HG02884 (cell line): ENCODE measurements around the gene TMEM203.

Experiments
- ATAC-seq: cut with Tn5 transposase; IDR thresholded peaks from one replicate; pipeline ENCODE4 v1.9.1; 2021; ENCODE audit warnings: mild to moderate bottlenecking, moderate library complexity; ENCODE audit not compliant: unreplicated experiment

Gene TMEM203

DNA sequence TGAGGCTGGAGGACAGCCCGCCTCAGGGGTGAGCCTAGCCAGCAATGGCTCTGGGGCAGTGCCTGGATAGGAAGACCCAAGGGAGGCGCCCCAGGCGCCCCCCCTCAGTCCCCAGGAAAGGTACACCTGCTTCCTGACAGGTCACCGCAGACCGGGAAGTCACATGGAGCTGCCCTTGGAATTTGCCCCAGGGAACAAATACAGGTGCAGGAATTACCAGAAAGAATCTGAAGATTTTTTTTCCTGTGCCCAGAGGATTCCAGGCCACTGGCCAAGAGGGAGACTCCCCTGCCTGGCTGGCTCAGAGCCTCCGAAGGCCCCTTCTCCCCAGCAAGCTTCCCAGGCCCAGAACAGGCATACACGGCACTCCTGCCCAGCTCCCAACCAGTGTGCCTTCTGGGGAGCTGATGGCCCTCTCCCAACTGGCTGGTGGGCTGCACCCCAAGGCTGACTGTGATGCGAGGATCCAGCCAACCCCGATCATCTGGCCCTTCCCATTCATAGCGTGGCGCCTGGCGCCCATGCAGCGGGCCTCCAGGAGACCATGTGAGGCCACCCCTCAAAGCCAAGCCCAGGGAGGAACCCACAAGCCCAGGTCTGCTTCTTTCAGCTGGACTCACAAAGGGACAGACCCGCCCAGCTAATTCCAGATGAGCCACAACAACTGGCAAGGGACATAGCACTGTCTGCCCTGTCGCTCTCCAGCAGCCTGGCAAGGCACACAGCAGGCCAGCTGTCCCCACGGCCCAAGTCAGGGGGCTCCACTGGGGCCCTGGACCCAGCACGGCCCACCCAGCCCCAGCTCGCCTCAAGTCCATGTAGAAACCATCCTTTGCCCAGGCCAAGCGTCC, 7.2 kb downstream of the TMEM203 start:
- ATAC-seq, result no peak

GRCh38 chr9:137195525-137196220, 9.8 kb downstream of the TMEM203 start:
- no peak for ATAC-seq

DNA sequence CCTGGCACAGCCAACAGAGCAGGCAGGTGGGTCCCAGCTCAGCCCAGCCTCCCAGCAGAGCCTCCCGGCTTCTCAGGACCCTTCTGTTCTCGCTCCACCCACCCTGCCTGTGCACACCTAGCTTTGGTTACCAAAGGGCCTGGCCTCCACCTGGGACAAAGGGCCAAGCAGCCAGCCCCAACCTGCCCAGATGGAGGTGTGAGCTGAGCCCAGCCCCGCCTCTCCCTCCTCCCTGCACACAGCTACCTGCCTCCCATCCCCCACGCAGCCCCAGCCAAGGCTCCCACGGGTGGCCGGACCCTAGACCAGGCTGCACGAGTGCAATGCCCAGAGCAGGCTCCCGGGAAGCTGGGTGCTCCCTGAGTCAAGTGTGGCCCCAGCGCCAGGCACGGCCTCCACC, 10.5 kb downstream of the TMEM203 start:
- ATAC-seq, result no peak

- no peak for ATAC-seq
Measured at GRCh38 chr9:137194388-137194787, 11.1 kb downstream of the TMEM203 start.

DNA sequence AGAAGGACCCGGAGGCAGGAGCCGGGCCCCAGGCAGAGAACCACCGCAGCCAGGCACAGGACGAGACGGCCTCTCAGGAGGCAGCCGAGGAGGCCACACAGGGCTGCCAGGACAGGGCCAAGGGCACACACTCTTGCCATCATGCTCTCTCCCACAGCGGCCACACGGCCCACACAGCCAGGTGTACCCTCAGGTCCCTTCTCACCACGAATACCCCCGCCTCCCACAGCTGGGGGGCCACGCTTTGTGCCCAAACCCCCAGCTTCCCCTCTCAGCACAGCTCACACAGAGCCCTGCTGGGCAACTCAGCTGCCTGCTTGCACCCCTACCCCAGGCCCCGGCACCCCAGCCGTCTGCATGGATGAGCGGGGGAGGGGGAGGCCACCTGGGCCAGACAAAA, 11.7 kb downstream of the TMEM203 start:
- ATAC-seq, result no peak

DNA sequence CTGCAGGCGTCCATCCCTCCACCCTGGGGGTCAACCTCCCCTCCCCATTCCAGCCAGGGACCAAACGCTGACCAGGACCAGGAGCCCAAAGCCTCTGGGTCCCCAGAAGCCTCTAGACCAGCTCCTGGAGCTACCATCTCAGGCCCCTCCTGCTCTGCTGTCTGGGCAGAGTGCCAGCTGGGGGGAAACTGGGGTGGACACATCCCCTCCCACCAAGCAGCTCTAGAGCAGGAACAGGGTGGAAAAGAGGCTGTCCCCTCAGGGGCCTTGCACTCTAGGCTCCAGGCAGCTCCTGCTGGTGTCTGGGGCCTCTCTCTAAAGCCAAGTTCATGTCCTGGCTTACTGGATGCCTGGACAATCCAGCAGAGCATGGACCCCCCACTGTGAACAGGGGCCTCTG, 12.6 kb downstream of the TMEM203 start:
- ATAC-seq, result no peak

DNA sequence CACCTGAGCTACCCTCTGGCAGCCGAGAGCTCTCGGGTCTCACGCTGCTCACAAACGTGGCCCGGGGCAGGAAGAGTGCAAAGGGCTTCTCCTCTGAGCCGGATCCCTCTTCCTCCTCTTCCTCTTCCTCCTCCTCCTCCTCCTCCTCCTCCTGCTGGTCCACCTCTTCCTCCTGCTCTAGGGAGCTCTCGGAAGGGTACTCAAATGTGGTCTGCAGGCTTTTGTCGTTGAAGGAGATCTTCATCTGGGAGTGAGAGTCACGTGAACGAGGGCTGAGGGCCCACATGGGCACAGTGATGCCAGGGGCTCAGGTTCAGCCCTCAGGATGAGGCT, 13.0 kb downstream of the TMEM203 start:
- ATAC-seq, result no peak

GRCh38 chr9:137191691-137192447, 13.6 kb downstream of the TMEM203 start:
- ATAC-seq, result no peak

DNA sequence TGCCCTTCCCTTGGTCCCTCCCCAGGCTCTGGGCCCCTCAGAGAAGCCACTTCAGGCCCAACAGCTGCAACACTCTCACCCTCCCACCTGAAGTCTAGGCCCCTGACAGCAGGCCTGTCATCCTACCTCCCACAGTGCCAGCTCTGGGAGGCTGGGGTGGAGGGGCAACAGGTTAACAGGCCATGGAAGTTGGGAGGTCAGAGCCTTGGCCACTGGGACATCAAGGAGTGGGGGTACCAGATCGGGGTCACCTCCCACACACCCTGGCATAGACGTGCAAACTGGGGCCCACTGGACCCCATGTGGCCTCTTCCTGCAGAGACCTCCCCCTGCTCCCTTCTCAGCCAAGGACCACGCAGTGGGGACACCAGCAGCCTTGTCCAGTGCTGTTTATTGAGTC, 14.2 kb downstream of the TMEM203 start:
- no peak for ATAC-seq

DNA sequence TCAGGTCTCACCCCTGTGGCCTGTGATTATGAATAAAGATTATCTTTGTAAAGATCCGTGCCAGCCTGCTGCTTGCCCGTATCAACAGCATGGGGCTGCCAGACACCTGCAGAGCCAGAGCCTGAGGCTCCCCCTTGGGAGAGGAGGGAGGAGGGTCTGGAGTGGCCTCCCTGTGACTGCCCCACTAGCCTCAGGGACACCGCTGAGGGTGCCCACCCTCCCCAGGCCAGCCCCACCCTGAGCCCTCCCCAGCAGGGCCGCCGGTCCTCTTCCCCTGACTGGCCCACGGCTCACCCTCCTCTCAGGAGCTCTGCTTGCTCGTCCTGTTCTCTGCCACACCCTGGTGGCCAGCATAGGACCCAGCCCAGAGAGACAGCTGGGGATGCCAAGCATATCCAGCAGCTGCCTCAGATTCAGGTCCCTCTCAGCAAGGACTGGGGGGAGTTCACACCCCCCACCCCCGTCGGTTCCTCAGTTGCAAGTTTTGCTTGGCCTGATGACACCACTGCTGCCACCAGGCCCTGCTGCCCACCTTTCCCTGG, 15.1 kb downstream of the TMEM203 start:
- no peak for ATAC-seq

DNA sequence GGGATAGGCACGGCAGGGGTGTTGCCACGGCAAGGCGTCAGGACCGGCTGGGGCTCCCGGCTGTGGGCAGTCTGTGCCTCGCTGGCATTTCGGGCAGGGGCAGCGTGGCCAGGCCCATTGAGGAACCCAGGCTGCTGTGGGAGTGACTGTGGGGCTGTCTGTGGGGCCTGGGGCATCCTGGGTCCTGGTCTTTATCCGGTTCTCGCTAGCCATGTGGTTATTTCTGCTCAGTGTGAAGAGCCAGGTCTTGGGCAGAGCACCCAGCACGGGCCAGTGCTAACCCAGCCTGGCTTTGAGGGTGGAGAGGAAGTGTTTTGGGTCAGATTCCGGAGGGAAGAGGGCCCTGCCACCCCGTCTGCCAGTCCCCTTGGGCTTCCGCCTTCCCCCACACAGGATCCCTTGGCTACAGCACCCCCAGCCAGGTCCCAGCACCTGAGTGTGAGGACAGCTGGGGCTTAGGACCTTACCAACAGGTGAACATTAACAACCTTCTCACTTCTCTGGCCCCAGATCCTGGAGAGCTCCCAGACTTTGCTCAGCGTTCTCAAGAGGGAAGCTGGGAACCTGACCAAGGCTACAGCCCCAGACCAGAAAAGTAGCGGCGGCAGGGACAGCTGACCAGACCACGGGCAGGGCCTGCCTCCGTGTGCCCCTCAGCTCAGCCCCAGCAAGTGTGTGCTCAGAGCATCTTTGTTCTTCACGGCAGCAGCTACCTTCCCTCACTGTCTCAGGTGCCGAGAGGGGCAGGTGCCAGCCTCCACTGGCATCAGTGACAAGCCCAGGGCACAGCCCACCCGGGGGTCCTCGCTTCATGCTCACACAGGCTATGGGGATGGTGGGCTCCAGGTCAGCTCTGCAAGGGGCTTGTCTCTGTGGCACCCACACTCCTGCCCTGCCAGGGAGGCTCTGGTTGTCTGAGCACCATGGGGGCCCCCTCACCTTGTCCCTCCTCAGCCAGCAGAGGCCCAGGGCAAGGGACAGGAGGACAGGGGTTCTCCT, 15.9 kb downstream of the TMEM203 start:
- no peak for ATAC-seq

DNA sequence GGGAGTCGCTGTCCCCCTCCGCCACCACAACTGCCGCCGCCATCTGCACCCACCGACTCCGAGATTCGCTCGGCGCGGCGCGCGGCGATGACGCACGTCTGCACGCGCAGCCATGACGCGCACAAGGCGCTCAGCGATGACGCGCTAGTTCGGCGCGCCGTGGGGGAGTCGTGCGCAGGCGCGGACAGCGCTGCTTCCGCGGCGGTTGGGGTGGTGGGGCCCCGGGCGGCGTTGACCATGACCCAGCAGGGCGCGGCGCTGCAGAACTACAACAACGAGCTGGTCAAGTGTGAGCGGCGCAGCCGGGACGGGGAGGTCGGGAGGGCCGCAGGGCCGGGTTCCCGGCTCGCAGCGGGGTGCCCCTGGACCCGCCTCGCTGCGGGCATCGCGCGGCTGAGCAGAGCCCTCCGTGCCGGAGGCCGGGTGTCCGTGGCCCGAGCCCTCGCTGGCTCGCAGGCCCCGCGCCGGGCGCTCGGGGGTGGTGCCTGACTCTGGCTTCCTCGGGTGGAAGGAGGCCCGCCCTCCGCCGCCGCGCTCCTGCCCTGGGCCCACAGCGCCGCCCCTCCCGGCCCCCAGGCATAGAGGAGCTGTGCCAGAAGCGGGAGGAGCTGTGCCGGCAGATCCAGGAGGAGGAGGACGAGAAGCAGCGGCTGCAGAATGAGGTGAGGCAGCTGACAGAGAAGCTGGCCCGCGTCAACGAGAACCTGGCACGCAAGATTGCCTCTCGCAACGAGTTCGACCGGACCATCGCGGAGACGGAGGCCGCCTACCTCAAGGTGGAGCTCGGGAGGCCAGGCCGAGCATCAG, 16.8 kb downstream of the TMEM203 start, which contains the start of the genes ANAPC2 and SSNA1:
TSS of gene ANAPC2 (minus strand) at position 71 of the 807 bp plus-strand sequence. CDS start at position 43, 28 bp downstream.
TSS of gene SSNA1 (plus strand) at position 187 of the 807 bp plus-strand sequence. CDS start at position 238, 51 bp downstream.
- peak; percentile 74 for ATAC-seq

DNA sequence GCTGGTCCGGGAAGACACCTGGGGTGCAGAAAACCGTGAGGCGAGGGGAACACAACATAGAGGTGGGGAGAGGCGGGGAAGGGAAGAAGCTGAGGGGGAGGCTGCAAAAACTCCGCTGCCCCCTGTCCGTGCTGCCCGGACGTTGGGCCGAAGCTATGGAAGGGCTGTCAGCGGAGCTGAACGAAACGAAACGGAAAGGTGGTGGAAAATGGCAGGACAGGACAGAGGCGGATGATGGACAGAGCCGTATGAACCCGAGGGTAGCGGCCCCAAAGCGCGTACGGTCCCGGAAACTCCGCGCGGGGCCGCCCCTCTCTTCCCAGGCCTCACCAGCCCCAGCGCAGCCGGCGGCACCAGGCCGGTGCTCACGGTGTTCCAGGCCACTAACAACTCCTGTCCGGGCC, 17.4 kb downstream of the TMEM203 start:
- ATAC-seq, result no peak

- no peak for ATAC-seq
Measured at GRCh38 chr9:137187386-137187785, 18.1 kb downstream of the TMEM203 start.

DNA sequence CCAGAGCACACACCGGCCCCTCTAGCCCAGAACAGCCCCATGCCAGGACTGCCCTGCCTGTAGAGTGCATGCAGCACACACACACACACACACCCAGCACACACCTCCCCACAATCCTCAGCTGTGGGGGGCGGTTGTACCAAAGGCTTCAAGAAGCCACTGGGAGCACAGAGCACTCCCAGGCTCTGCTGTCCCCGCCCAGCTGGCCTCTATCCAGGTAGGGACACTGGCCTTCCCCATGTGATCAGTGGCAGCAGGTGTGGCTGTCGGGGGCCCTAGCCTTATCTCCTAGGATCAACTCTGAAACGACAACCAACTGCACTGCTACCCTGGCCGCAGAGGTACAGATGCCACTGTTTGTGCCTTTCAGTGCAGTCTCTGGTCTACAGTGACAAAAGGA, 19.1 kb downstream of the TMEM203 start:
- no peak for ATAC-seq

DNA sequence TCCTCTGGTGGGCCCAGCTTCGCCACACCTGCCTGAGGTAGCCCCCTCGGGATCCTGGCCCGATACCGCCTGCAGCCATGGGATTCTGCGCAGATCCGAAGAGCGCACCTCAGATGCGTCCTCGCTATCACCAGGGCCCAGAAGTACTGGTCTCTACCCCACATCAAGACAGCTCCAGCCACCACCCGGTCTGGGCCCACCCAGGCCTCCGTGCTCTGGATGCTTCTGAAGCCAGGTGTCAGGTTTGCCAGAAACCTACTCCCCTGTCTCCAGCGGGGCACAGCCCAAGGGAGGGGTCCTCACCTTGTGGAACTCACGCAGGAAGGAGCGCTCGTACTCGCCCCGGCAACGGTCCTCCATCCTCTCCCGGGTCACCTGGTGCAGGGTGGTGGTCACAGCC, 19.5 kb downstream of the TMEM203 start:
- no peak for ATAC-seq

- no peak for ATAC-seq
Measured at GRCh38 chr9:137184881-137185660, 20.4 kb downstream of the TMEM203 start.

GRCh38 chr9:137183980-137184595, 21.4 kb downstream of the TMEM203 start:
- ATAC-seq, result no peak
